Measurements from ENCODE around the gene PHLDB2.

The PHLDB2 gene

GRCh38 chr3:111926266-111926676 lies 67.2 kb downstream of the PHLDB2 start:
- no peak for DNase-seq (ENCODE audit: low read depth)

DNA sequence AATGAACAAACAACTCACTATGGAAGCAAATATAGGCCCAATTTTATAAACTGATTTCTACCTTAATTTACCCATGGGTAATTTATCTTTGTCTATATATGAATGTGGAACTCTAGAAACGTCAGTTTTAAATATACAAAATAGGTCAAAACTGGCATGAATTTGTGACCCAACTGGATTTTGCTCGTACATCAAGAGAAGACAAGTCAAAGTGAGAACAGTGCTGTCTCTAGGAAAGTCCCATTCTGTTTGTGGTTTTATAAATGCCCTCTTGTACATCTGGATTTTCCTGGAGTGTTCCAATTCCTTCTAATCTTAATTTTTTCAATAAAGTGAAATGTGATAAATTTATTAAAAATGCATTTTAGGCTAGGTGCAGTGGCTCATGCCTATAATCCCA lies 69.5 kb downstream of the PHLDB2 start:
- no peak for DNase-seq (ENCODE audit: low read depth)

GRCh38 chr3:111929484-111929883 lies 70.4 kb downstream of the PHLDB2 start:
- no peak for DNase-seq (ENCODE audit: low read depth)

DNA sequence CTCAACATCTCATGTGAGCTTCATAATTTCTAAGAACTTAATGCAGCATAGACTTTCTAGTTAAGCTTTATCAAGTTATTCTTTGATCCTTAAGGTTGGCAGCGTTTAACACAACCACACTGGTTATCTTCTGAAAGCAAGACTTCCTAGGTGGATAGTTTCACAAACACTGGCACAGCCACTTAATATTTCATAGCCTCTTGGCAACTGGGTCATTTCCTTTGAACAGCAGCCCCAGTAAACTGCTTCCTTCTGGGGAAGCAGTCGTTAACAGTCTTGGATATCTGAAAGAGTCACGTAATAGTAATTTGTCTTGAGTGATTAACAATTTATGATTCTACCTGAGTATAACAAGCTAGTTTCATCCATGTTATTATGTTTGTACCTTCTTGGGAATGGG lies 73.9 kb downstream of the PHLDB2 start:
- DNase-seq (ENCODE audit: low read depth), result no peak

DNA sequence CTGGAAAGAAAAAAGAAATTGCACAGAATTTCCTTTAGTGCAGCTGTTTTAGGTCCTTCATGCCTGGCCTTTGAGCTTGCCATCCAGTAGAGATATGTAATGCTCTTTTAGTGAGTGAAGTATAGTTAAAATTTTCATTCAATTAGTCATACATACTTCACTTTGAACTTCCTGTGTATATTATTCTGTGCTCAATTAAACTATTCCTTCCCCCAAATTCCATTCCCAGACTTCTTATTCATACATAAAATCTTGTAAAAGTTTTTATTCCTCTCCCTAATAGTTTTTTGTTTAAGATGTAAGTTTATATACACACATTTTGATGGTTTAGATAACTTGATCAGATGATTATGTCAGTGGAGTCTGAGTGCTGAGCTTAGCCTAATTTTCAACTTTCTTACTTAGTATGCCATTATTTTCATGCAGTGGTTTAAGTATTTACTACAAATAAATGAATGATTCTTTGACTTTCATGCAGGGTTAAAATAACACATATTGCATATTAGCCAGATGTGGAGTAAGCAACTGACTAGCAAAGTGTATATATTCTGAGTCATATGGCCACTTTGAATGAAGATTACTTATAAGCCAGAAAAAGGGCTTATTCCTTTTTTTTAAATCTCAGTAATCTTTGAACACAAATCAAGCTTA lies 77.3 kb downstream of the PHLDB2 start:
- no peak for DNase-seq (ENCODE audit: low read depth)

DNA sequence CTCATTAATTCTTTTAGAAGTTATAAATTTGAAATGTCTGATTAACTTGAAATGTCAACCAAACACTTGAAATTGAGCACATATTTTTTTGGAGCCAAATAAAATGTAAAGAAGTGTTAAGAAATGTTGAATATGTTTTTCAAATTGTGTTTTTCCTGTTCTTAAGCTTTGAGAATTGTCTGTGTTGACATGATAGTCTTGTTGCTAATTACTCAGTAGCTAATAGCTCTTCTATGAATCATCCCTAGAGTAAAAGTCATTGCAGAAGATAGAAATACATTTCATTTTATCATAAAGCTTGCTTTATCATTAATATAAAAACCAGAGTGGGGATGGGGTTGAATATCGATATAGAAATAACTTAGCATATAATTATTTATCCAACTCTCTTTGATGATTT lies 77.9 kb downstream of the PHLDB2 start:
- no peak for DNase-seq (ENCODE audit: low read depth)

GRCh38 chr3:111937871-111938270 lies 78.8 kb downstream of the PHLDB2 start:
- DNase-seq (ENCODE audit: low read depth), result no peak

DNA sequence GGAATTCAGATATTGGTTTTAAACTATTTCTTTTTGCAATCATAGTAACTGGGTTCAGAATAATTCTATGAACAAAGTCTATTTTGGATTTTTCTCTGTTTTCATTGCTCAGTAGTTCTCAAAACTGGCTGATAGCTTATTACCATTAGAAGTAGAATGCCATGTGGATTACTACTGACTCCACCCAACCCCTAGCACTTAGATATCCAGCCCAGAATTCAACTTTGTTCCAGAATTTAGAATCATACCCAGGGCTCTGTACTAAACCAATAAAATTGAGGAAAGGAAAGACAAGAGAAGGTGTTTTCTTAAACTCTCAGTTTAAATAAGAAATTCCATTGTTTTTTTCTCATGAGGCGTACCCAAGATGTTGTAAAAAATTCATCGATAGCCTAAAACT lies 80.8 kb downstream of the PHLDB2 start:
- no peak for DNase-seq (ENCODE audit: low read depth)

DNA sequence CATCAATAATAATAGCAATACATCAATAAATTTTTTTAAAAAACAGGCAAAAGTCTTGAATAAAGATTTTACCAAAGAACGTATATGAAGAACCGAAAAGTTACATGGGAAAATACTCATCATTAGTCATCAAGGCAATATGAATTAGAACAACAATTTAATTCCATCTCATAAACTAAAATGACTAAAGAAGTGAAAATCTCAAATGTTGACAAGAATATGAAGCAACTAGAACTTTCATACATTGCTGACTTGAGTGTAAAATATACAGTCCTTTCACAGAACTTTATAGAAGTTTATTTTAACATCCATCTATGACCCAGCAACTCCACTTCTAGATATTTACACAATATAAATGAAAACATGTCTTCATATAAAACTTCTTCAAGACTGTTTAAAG lies 84.5 kb downstream of the PHLDB2 start:
- DNase-seq (ENCODE audit: low read depth), result no peak

DNA sequence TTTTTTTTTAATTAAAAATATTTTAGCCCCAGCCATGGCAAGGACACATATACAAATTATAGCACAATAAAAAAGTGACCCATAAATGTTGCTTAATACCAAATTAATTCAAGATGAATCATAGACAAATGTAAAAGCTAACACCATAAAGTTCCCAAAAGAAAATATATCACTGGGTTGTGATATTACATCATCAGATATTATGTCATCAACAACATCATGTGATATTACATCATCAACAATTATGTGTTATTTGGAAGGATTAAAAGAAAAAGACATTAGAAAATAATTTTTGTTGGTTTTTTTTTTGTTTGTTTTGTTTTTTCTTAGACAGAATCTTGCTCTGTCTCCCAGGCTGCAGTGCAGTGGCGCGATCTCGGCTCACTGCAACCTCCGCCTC lies 85.3 kb downstream of the PHLDB2 start:
- DNase-seq (ENCODE audit: low read depth), result no peak

DNA sequence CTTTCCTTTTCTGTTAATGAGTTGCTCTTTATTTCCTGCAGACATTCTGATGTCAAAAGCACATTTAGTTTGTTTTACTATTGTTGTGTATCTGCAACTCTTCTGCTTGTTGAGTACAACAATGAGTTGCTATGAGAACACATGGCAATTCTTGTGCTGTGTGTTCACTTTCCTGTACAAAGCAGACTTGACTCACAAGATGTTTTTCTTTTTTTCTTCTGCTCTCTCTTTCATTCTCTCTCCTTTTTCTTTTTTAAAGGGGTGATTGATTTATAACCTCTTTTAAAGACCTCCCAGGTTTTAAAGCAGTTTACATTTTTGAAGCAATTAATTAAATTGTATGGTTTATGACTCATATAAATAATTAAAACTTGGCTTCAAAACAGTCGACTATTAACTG lies 88.2 kb downstream of the PHLDB2 start:
- no peak for DNase-seq (ENCODE audit: low read depth)

- DNase-seq (ENCODE audit: low read depth), result no peak
Observed at GRCh38 chr3:111948786-111949185, 89.7 kb downstream of the PHLDB2 start.

- no peak for DNase-seq (ENCODE audit: low read depth)
Observed at GRCh38 chr3:111949712-111950111, 90.6 kb downstream of the PHLDB2 start.

GRCh38 chr3:111951032-111951431 lies 92.0 kb downstream of the PHLDB2 start:
- no peak for DNase-seq (ENCODE audit: low read depth)

DNA sequence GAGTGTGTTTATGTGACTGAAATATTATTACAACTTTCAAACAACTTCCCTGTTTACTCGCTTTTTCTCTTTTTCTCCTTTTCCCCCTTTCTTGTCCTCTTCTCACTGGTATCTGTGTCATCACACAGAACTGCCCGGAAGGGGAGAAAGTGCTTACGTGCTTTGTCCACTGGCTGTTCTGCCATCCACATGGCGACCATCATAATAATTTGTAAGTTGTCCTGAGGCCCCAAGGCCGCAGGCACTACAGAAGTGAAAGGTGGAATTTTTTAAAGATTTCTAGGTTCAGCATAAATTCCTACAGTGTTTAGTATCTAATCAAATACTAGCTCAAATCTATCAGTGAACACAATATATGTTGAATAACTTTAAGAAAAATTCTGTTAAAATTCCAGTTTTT lies 93.0 kb downstream of the PHLDB2 start:
- no peak for DNase-seq (ENCODE audit: low read depth)

DNA sequence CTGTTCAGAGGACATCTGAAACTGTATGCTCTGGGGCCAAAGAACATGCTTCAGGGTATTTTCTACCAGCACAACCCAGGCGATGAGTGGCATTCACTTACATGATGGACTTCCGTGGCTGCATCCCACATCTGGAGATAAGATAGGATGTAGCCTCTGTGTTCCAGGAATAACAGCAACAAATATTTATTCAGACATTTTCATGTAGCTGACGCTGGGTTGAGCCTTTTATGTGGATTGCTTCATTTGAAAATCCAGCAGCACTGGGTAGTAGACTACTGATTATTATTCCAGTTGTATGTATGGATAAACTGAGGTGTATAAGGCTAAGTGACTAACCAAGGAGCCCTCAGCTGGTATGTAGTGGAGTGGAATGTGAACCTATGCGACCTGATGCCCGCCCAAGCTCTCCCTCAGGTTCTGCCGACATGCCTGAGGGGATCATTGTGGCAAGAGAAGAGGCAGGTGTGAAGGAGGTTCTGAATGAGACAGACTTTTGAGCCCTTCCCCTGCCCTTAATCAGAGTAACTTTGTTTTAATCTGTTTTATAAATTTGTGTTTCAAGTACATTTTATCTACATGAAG lies 93.9 kb downstream of the PHLDB2 start:
- no peak for DNase-seq (ENCODE audit: low read depth)

GRCh38 chr3:111954228-111954990 lies 95.3 kb downstream of the PHLDB2 start:
- DNase-seq (ENCODE audit: low read depth), result no peak

GRCh38 chr3:111955876-111956275 lies 96.8 kb downstream of the PHLDB2 start:
- no peak for DNase-seq (ENCODE audit: low read depth)

- DNase-seq (ENCODE audit: low read depth), result no peak
Observed at GRCh38 chr3:111956449-111956848, 97.4 kb downstream of the PHLDB2 start.

- DNase-seq (ENCODE audit: low read depth), result no peak
Observed at GRCh38 chr3:111956995-111957734, 98.1 kb downstream of the PHLDB2 start.

GRCh38 chr3:111961461-111962164 lies 102.5 kb downstream of the PHLDB2 start:
- no peak for DNase-seq (ENCODE audit: low read depth)

DNA sequence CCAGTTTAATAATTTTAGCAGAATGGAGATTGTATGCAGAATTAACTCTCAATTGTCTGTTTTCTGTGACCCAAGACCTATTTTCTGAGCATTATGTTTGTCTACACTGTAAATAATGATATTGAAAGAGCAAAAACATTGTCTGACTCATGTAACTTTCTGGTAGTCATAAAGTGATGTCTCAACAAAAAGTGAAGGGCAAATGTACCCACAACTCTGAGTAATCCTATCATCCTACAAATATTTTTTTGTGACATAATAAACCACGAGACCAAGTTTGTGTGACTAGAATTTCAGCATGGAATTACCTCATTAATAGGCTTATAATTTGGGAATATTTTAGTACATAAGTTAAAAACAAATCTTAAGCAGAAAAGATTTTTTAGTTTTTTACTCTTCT lies 104.4 kb downstream of the PHLDB2 start:
- peak; percentile 54 for DNase-seq (ENCODE audit: low read depth)
